GM06990 (cell line): ENCODE measurements around the gene SRGAP3.

Source experiments
- DNase-seq: peaks from one replicate; pipeline ENCODE4 v3.0.0-alpha.2; 2011; ENCODE audit not compliant: insufficient read length; ENCODE audit errors: extremely low read depth
- H3K27me3 ChIP-seq: replicated peaks from 2 replicates; pipeline ENCODE4 v1.6.0; 2011; ENCODE audit warnings: low read length; ENCODE audit not compliant: control insufficient read depth, insufficient read depth
- H3K36me3 ChIP-seq: 2 replicates; pipeline ENCODE4 v1.5.1; 2011; ENCODE audit warnings: low read length; ENCODE audit not compliant: control insufficient read depth, insufficient read depth
- H3K4me3 ChIP-seq: replicated peaks from 2 replicates; pipeline ENCODE4 v1.5.1; 2011; ENCODE audit warnings: low read depth, mild to moderate bottlenecking, control low read depth, low read length
- CTCF ChIP-seq: IDR thresholded peaks from 2 replicates; pipeline ENCODE4 v1.5.1; 2011; ENCODE audit warnings: low read length, control low read depth, mild to moderate bottlenecking, inconsistent platforms; ENCODE audit not compliant: insufficient read depth, poor library complexity, severe bottlenecking

Gene SRGAP3

GRCh38 chr3:9115336-9115735 lies 134.1 kb downstream of the SRGAP3 start:
- no peaks in the 10 kb centered on the region for H3K36me3 ChIP-seq
- no peak for TF ChIP-seq CTCF
- DNase-seq, result no peak
- H3K27me3 ChIP-seq, result no peaks in the 10 kb centered on the region
- H3K4me3 ChIP-seq, result no peak overlapping the region

GRCh38 chr3:9113040-9113439 lies 136.4 kb downstream of the SRGAP3 start:
- no peak for DNase-seq
- Histone ChIP-seq H3K4me3 (no peak overlapping the region), H3K27me3 (no peaks in the 10 kb centered on the region), H3K36me3 (no peaks in the 10 kb centered on the region)
- TF ChIP-seq CTCF, result no peak

GRCh38 chr3:9111866-9112265 lies 137.6 kb downstream of the SRGAP3 start:
- Histone ChIP-seq H3K27me3 (no peaks in the 10 kb centered on the region), H3K4me3 (no peak overlapping the region), H3K36me3 (no peaks in the 10 kb centered on the region)
- DNase-seq, result no peak
- no peak for TF ChIP-seq CTCF

- no peak overlapping the region for H3K4me3 ChIP-seq
- DNase-seq, result no peak
- no peaks in the 10 kb centered on the region for H3K36me3 ChIP-seq
- no peaks in the 10 kb centered on the region for H3K27me3 ChIP-seq
- TF ChIP-seq CTCF, result peak; percentile 14
Observed at GRCh38 chr3:9111417-9111816, 138.0 kb downstream of the SRGAP3 start.

GRCh38 chr3:9110802-9111201 lies 138.6 kb downstream of the SRGAP3 start:
- no peak for DNase-seq
- H3K4me3 ChIP-seq, result no peak overlapping the region
- no peaks in the 10 kb centered on the region for H3K27me3 ChIP-seq
- H3K36me3 ChIP-seq, result no peaks in the 10 kb centered on the region
- TF ChIP-seq CTCF, result no peak

- Histone ChIP-seq H3K27me3 (no peaks in the 10 kb centered on the region), H3K4me3 (no peak overlapping the region), H3K36me3 (no peaks in the 10 kb centered on the region)
- DNase-seq, result no peak
- TF ChIP-seq CTCF, result no peak
Observed at GRCh38 chr3:9110316-9110715, 139.1 kb downstream of the SRGAP3 start.
